PC-3 (cell line): Measurements from ENCODE around the gene DENND5B.

ENCODE experiments used
- EZH2 ChIP-seq: fragments of 300-600 bp; sonication (generic); IDR thresholded peaks from one replicate; pipeline ENCODE4 v1.6.1; 2017; ENCODE audit warnings: antibody characterized with exemption, mild to moderate bottlenecking, low read length; ENCODE audit not compliant: unreplicated experiment
- EZH2phosphoT487 ChIP-seq: fragments of 300-600 bp; sonication (generic); IDR thresholded peaks from 2 replicates; pipeline ENCODE4 v1.6.1; 2018; ENCODE audit warnings: mild to moderate bottlenecking, antibody characterized with exemption, low read length, borderline replicate concordance
- TF ChIP-seq, protein P1 (sequence below): fragments of 300-600 bp; sonication (generic); conservative IDR thresholded peaks from 2 replicates; pipeline ENCODE4 v1.5.1; 2017; ENCODE audit warnings: antibody characterized with exemption, low read depth, mild to moderate bottlenecking, low read length

DNA sequence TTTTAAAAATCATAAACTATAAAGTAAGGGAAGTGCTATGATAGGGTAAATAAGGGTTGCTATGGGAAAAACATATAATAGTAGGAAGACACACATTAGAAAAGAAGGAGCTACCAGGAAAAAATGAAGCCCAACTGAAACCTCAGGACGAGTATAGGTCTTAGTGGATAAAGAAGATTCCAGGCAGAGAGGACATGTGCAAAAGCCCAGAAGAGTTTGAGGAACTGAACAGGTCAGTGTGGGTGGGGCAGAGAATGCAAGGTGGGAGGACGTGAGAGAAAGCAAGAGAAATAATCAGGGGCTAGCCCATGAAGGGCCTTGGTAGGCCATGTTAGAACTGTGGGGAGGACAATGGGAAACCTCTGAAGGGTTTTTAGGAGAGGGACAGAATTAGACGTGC is 109.5 kb downstream of the DENND5B start:
- TF ChIP-seq, protein P1, sequence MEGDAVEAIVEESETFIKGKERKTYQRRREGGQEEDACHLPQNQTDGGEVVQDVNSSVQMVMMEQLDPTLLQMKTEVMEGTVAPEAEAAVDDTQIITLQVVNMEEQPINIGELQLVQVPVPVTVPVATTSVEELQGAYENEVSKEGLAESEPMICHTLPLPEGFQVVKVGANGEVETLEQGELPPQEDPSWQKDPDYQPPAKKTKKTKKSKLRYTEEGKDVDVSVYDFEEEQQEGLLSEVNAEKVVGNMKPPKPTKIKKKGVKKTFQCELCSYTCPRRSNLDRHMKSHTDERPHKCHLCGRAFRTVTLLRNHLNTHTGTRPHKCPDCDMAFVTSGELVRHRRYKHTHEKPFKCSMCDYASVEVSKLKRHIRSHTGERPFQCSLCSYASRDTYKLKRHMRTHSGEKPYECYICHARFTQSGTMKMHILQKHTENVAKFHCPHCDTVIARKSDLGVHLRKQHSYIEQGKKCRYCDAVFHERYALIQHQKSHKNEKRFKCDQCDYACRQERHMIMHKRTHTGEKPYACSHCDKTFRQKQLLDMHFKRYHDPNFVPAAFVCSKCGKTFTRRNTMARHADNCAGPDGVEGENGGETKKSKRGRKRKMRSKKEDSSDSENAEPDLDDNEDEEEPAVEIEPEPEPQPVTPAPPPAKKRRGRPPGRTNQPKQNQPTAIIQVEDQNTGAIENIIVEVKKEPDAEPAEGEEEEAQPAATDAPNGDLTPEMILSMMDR = no peak
- TF ChIP-seq EZH2 = no peak
- TF ChIP-seq EZH2phosphoT487 = no peak
